SU-DHL-6 (cell line): ENCODE results near the gene FLAD1.

ENCODE experiments used
- H2AFZ ChIP-seq: fragments of 200-600 bp; sonication (generic); 2 replicates; pipeline ENCODE4 v1.6.1; 2014; ENCODE audit warnings: low read depth, mild to moderate bottlenecking, moderate library complexity, mixed read lengths, antibody characterized with exemption, low read length; ENCODE audit not compliant: severe bottlenecking
- H3F3A ChIP-seq: fragments of 200-600 bp; shearing (Covaris generic); 2 replicates; pipeline ENCODE4 v1.6.0; 2016; ENCODE audit warnings: antibody characterized with exemption, mild to moderate bottlenecking; ENCODE audit not compliant: insufficient read depth
- H3K27ac ChIP-seq: fragments of 200-600 bp; sonication (generic); 2 replicates; pipeline ENCODE4 v1.5.1; 2016; ENCODE audit warnings: low read depth, mild to moderate bottlenecking, low read length, moderate library complexity, mixed read lengths
- H3K27me3 ChIP-seq: fragments of 200-600 bp; sonication (generic), shearing (Covaris generic); 2 replicates; pipeline ENCODE4 v1.6.0; 2014; ENCODE audit warnings: mild to moderate bottlenecking, low read length
- H3K36me3 ChIP-seq: fragments of 200-600 bp; sonication (generic); 2 replicates; pipeline ENCODE4 v1.6.1; 2014; ENCODE audit warnings: mild to moderate bottlenecking, low read length, mixed read lengths
- H3K4me2 ChIP-seq: fragments of 300-600, 200-600 bp; shearing (Covaris generic), sonication (generic); 2 replicates; pipeline ENCODE4 v1.6.0; 2014; ENCODE audit warnings: low read length, low read depth, mild to moderate bottlenecking; ENCODE audit not compliant: poor library complexity, severe bottlenecking
- H3K4me3 ChIP-seq: fragments of 200-600 bp; sonication (generic); 2 replicates; pipeline ENCODE4 v1.5.1; 2014; ENCODE audit warnings: antibody characterized with exemption, low read length, mild to moderate bottlenecking, mixed read lengths; ENCODE audit not compliant: insufficient read depth, poor library complexity, severe bottlenecking
- H3K79me2 ChIP-seq: fragments of 200-600 bp; sonication (generic); 2 replicates; pipeline ENCODE4 v1.6.1; 2014; ENCODE audit warnings: mild to moderate bottlenecking, low read length, moderate library complexity; ENCODE audit not compliant: insufficient read depth
- H3K9ac ChIP-seq: fragments of 200-600 bp; sonication (generic); 2 replicates; pipeline ENCODE4 v1.7.0; 2014; ENCODE audit warnings: mild to moderate bottlenecking, low read length
- H3K9me2 ChIP-seq: fragments of 200-600 bp; sonication (generic); replicated peaks from 2 replicates; pipeline ENCODE4 v1.6.1; 2014; ENCODE audit warnings: low read length; ENCODE audit not compliant: insufficient read depth
- H3K9me3 ChIP-seq: fragments of 200-600 bp; sonication (generic); 2 replicates; pipeline ENCODE4 v1.6.1; 2014; ENCODE audit warnings: low read length, mixed read lengths; ENCODE audit not compliant: insufficient read depth
- H4K20me1 ChIP-seq: fragments of 200-600 bp; sonication (generic); 2 replicates; pipeline ENCODE4 v1.6.1; 2014; ENCODE audit warnings: low read depth, mild to moderate bottlenecking, antibody characterized with exemption, low read length, moderate library complexity, mixed read lengths
- EZH2phosphoT487 ChIP-seq: fragments of 200-600 bp; sonication (generic), shearing (Covaris generic); conservative IDR thresholded peaks from 2 replicates; pipeline ENCODE4 v1.6.1; 2018; ENCODE audit warnings: mild to moderate bottlenecking, antibody characterized with exemption, low read length, moderate library complexity, mixed read lengths
- TF ChIP-seq, protein P1 (sequence below): fragments of 200-600 bp; sonication (generic); IDR thresholded peaks from one replicate; pipeline ENCODE4 v1.5.1; 2017; ENCODE audit warnings: antibody characterized with exemption, mild to moderate bottlenecking, low read length, moderate library complexity; ENCODE audit not compliant: insufficient read depth, poor library complexity, severe bottlenecking

FLAD1 gene

DNA sequence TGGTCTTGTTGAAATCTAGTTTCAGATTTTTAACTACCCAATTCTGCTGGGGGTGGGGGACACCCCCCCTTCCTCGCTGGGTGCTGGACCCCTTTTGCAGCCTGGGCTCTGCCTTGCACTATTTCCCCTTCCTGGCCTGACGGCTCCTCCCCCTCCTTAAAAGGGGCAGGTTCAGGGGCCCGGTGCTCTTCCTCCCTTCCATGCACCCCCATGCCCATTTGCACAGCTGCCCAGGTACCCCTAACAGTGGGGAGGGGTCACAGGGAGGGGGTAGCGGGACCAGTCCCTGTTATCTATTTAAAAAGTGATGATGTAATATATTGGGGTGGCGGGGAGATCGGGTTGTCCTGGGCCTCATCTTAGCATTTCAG, 34.8 kb downstream of the FLAD1 start:
- TF ChIP-seq, protein P1, sequence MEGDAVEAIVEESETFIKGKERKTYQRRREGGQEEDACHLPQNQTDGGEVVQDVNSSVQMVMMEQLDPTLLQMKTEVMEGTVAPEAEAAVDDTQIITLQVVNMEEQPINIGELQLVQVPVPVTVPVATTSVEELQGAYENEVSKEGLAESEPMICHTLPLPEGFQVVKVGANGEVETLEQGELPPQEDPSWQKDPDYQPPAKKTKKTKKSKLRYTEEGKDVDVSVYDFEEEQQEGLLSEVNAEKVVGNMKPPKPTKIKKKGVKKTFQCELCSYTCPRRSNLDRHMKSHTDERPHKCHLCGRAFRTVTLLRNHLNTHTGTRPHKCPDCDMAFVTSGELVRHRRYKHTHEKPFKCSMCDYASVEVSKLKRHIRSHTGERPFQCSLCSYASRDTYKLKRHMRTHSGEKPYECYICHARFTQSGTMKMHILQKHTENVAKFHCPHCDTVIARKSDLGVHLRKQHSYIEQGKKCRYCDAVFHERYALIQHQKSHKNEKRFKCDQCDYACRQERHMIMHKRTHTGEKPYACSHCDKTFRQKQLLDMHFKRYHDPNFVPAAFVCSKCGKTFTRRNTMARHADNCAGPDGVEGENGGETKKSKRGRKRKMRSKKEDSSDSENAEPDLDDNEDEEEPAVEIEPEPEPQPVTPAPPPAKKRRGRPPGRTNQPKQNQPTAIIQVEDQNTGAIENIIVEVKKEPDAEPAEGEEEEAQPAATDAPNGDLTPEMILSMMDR: no peak
- TF ChIP-seq EZH2phosphoT487: no peak
- no peak overlapping the region; the same call in 1 of the 2 replicates for H3K9ac ChIP-seq

DNA sequence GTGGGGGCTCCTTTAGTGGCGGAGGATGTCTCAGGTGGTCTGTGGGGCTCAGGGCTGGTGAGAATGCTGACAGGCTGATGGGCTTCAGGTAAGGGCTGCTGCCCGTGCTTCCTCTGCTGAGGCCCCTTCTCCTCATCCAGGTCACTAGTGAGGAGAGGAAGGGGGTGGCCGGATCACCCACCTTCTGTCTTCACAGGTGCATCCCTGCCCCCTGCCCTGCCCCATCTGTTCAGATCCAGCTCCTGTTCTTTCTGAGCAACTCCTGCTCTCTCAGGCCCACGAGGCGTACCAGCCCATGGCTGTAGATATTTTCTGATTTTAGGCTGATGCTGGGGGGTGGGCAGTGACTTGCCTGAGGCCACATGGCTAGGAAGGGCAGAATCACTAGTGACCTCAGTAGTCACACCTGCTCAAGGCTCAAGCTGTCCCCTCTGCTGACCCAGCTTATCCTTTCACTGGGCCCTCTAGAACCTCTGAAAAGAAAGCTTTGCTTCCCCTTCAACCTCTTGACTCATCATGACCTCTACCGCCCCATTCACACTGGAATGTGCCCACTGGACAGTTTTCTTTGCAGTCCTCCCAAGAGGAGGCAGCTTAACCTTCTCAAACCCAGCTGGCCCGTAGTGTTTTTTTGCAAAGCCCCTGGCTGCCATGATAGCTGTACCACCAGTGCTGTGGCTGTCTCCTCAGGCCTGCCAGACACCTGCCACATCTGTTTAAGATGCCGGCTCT, 35.6 kb downstream of the FLAD1 start:
- H3K4me2 ChIP-seq: no peak overlapping the region
- TF ChIP-seq EZH2phosphoT487: no peak
- TF ChIP-seq, protein P1: no peak
- H3F3A ChIP-seq: peaks cover 6% of the 10 kb centered on the region; the same call in 1 of the 2 replicates
- H3K9me3 ChIP-seq: no peaks in the 10 kb centered on the region
- no peaks in the 10 kb centered on the region for H3K79me2 ChIP-seq
- no peaks in the 10 kb centered on the region for H3K27me3 ChIP-seq
- H3K9ac ChIP-seq: no peak overlapping the region
- H2AFZ ChIP-seq: no peak overlapping the region
- no peaks in the 10 kb centered on the region for H4K20me1 ChIP-seq
- H3K4me3 ChIP-seq: no peak overlapping the region
- H3K27ac ChIP-seq: no peak overlapping the region
- H3K36me3 ChIP-seq: no peaks in the 10 kb centered on the region
- H3K9me2 ChIP-seq: no peaks in the 10 kb centered on the region

More for the DNA sequence above, 34.8 kb downstream of the FLAD1 start:
- Histone ChIP-seq H3K36me3 (no peaks in the 10 kb centered on the region), H2AFZ (no peak overlapping the region), H3K4me3 (no peak overlapping the region), H3K9me3 (no peaks in the 10 kb centered on the region), H3K4me2 (peak overlapping the region; percentile 28), H3K9me2 (no peaks in the 10 kb centered on the region), H3K79me2 (no peaks in the 10 kb centered on the region), H3F3A (peaks cover 6% of the 10 kb centered on the region; the same call in 1 of the 2 replicates), H3K27me3 (no peaks in the 10 kb centered on the region), H3K27ac (no peak overlapping the region), H4K20me1 (no peaks in the 10 kb centered on the region)

DNA sequence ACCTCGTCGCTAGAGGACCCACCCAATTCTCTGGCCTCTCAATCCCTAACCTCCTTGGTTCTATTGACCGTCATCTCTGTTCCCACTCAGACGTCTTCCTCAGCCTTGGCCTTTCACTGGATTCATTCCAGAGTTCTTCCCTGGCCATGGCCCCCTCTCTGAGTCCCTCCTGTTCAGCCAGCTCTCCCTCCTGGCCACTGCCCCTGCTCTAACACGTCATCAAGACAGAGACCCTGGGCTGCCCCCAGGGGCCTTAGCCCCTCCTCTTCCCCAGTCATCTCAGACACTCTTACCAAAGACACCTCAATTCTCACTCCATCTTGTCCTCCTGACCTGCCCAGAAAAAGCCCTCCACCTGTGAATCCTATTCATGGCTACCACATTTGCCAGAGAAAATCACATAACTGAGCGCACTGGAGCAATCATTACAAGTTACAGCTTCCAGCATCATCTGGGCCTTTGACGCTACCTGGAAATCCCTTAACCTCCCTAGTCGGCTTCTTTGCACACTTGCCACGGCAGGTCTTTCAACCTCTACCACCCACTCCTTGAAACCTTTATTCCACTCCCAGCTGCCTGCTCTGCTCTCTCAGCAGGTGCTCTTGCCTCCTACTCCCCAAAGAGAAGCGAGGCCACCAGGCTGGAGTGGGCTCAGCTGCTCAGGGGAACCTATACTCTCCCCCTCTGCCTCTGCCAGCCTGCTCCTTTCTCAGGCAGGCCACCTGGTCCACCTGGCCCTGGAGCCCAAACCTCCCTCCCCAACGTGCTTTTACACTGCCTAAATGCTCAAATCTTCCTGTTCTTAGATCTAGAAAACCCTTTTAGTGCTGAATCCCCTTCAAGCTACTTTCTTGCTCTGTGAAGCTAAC, 36.5 kb downstream of the FLAD1 start:
- Histone ChIP-seq H3K9me2 (no peaks in the 10 kb centered on the region), H3K4me2 (no peak overlapping the region), H3K79me2 (no peaks in the 10 kb centered on the region), H3K4me3 (no peak overlapping the region), H4K20me1 (no peaks in the 10 kb centered on the region), H3K36me3 (no peaks in the 10 kb centered on the region), H3K27ac (no peak overlapping the region), H3K9me3 (no peaks in the 10 kb centered on the region), H3K9ac (no peak overlapping the region), H3K27me3 (no peaks in the 10 kb centered on the region), H3F3A (peaks cover 6% of the 10 kb centered on the region; the same call in 1 of the 2 replicates), H2AFZ (no peak overlapping the region)
- TF ChIP-seq EZH2phosphoT487: no peak
- TF ChIP-seq, protein P1: no peak
